NCI-H446 (cell line): ENCODE results near the gene SPECC1.
"Not testable (repeated sequence)": the region's sequence is repeated elsewhere in the genome, so short reads cannot be mapped to it uniquely, and the experiment has no call there.

ENCODE experiments used
- DNase-seq, 2 experiments: peaks; one replicate each; lab custom pipeline; 2025; lab: John Stamatoyannopoulos, UW

The SPECC1 gene

GRCh38 chr17:20208717-20209116, 199.6 kb downstream of the SPECC1 start:
- no peak for DNase-seq

- no peak for DNase-seq
Observed at GRCh38 chr17:20210180-20210579, 201.0 kb downstream of the SPECC1 start.

GRCh38 chr17:20210614-20211013, 201.5 kb downstream of the SPECC1 start:
- no peak for DNase-seq

GRCh38 chr17:20211246-20211645, 202.1 kb downstream of the SPECC1 start:
- DNase-seq, result no peak

- no peak for DNase-seq
Observed at GRCh38 chr17:20213449-20213848, 204.3 kb downstream of the SPECC1 start.

GRCh38 chr17:20214794-20215193, 205.6 kb downstream of the SPECC1 start:
- no peak for DNase-seq

GRCh38 chr17:20216154-20216815, 207.1 kb downstream of the SPECC1 start:
- no peak for DNase-seq

- no peak for DNase-seq
Observed at GRCh38 chr17:20216853-20217252, 207.7 kb downstream of the SPECC1 start.

- DNase-seq, result no peak
Observed at GRCh38 chr17:20217677-20218076, 208.5 kb downstream of the SPECC1 start.

- DNase-seq, result no peak
Observed at GRCh38 chr17:20218272-20218671, 209.1 kb downstream of the SPECC1 start.

GRCh38 chr17:20223808-20224328, 214.7 kb downstream of the SPECC1 start:
- no peak for DNase-seq

GRCh38 chr17:20224379-20224778, 215.2 kb downstream of the SPECC1 start:
- peak in 1 of 2 experiments; percentile 16 for DNase-seq

- peak; percentile 74 to 83 for DNase-seq
Observed at GRCh38 chr17:20225162-20226115, 216.3 kb downstream of the SPECC1 start.

GRCh38 chr17:20226814-20227482, 217.8 kb downstream of the SPECC1 start:
- DNase-seq, result peak; percentile 52 to 87

GRCh38 chr17:20227720-20228370, 218.7 kb downstream of the SPECC1 start:
- DNase-seq, result not testable (repeated sequence)

- DNase-seq, result no peak
Observed at GRCh38 chr17:20228410-20228809, 219.3 kb downstream of the SPECC1 start.

GRCh38 chr17:20228860-20229259, 219.7 kb downstream of the SPECC1 start:
- DNase-seq, result no peak

GRCh38 chr17:20230924-20231323, 221.8 kb downstream of the SPECC1 start:
- no peak for DNase-seq

- no peak for DNase-seq
Observed at GRCh38 chr17:20232611-20233010, 223.5 kb downstream of the SPECC1 start.

- DNase-seq, result no peak
Observed at GRCh38 chr17:20234276-20234675, 225.1 kb downstream of the SPECC1 start.

GRCh38 chr17:20235747-20236146, 226.6 kb downstream of the SPECC1 start:
- DNase-seq, result no peak
